Fibroblast of skin of left biceps (primary cell): ENCODE data around the gene MAN1C1.

Experiments
- DNase-seq, 2 experiments: peaks; one replicate each; pipeline ENCODE4 v3.0.0-alpha.2; 2013; ENCODE audit warnings: low read depth in 2 of 2

MAN1C1 gene

DNA sequence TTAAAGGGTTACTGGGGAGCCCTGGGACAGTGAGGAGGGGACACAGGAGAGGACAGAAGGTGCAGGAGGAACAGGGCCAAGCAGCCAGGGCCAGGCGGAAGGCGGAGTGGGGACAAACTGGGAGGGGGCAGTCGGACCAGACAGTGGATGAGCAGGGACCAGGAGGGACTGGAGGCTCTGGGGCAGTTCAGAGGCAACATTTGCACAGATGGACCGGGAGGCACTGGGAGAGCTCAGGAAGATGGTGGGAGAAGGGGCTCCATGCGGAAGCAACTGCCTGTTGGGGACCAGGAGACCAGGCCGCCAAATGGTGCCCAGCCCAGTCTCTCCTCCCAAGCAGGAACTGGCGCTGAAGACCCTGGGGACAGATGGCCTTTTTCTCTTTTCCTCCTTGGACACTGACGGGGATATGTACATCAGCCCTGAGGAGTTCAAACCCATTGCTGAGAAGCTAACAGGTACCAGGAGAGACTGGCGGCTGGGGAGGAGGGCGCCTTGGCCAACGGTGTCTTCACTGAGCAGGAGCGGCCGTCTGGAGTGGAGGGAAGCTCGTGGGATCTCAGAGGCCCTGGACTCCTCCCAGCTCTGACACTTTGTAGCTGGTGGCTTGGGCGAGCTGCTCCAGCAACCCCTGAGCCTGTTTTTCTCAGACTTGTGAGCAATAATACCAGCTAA lies 184.2 kb downstream of the MAN1C1 start:
- no peak for DNase-seq

- DNase-seq, result no peak
These were observed 186.3 kb downstream of the MAN1C1 start for GRCh38 chr1:25802915-25803314.

- DNase-seq, result no peak
These were observed 186.8 kb downstream of the MAN1C1 start for GRCh38 chr1:25803368-25803767.

DNA sequence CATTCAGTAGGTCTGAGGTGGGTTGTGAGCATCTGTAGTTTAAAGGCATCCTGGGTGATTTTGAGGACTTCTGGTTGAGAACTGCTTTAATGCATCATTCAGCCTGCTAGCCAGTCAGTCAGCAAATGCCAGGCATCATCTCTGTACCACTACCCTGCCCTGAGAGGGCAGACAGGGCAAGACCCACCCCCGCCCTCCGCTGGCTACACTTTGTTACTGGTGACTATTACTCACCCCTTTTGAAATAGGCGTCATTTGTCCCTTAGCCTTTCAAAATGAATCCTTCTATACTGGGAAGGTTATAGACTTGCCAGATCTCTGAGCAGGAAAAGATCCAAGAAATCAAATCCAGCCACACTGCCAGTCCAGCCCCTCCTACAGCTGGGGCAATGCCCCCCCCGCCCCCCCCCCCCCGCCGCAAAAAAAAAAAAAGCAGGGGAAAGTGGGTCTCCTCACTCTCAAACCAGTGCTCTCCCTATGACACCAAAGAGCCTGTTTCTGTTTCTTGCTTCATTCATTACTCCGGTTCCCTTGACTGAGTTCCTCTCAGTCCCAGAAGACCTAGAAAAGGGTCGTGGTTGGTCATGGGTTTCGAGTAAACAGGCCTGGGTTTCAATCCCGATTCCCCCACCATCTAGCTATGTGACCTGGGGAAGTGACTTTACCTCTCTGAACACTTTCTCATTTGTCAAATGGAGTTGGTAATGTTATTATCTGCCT lies 187.8 kb downstream of the MAN1C1 start:
- no peak for DNase-seq

DNA sequence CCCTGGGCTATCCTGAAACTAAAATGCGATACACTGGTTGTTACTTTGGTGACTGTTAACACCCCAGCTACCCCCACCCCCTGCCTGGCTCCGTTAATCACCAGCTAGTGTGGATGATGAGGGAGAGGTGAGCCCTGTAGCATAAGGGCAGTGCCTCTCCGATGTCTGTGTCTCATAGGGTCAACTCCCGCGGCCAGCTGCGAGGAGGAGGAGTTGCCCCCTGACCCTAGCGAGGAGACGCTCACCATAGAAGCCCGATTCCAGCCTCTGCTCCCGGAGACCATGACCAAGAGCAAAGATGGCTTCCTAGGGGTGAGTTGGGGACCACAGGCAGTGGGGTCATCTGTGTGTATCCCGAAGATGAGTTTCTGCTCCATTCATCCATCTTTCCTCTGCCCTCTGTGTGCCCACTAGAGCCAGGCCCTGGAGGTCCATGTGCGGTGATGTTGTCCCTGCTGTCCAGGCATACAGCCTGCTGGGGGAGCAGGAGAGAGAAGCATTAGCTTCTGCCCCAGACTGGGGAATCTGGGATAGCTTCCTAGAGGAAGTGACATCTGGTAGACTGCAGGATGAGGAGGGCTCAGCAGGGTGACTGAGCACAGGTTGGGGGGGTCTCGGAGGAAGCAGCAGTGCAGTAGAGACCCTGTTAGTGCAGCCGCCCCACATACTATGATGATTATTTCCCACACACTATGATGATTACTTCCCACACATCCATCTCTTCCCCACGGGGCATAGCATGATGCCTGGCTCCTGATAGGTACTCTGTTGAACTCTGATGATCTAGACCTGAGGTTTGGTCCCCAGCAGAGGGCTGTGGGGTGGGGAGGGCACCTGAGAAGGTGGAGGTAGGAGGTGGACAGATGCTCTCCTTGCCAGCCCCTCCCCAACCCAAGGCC lies 188.6 kb downstream of the MAN1C1 start:
- DNase-seq, result no peak

DNA sequence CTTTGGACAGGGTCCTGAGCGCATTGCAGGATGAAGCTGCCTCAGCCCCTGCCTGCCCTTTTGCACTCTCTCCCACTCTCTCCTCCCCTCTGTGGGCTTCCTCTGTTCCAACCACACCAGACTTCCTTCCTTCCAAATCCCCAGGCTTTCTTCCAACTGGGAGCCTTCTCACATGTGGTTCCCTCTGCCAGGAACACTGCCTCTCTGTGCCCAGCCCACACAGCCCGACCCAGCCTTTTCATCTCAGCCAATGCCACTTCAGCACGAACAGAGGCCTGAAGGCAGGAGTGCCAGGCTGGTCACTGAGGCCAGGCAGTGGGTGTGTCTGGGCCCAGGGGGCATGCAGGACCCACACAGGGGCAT lies 189.3 kb downstream of the MAN1C1 start:
- no peak for DNase-seq

DNA sequence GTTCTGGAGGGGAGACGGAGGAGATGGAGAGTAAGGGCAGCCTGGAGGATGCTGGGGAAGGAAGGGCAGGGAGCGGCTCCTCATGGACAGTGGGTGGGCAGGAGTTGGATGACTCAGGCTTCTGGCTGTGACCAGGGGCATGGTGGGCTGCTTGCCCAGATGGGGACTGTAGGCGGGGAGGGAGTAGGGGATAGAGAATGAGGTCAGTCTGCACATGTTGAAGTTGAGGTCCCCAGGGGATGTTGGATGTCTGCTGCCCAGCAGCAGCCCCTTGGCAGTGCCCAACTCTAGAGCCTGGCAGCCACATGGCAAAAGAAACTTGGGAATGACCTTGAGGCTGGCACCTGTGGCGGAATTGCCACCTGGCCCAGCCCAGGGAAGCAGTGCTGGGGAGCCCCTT lies 189.8 kb downstream of the MAN1C1 start:
- no peak for DNase-seq

GRCh38 chr1:25807480-25808390 lies 191.1 kb downstream of the MAN1C1 start:
- no peak for DNase-seq

DNA sequence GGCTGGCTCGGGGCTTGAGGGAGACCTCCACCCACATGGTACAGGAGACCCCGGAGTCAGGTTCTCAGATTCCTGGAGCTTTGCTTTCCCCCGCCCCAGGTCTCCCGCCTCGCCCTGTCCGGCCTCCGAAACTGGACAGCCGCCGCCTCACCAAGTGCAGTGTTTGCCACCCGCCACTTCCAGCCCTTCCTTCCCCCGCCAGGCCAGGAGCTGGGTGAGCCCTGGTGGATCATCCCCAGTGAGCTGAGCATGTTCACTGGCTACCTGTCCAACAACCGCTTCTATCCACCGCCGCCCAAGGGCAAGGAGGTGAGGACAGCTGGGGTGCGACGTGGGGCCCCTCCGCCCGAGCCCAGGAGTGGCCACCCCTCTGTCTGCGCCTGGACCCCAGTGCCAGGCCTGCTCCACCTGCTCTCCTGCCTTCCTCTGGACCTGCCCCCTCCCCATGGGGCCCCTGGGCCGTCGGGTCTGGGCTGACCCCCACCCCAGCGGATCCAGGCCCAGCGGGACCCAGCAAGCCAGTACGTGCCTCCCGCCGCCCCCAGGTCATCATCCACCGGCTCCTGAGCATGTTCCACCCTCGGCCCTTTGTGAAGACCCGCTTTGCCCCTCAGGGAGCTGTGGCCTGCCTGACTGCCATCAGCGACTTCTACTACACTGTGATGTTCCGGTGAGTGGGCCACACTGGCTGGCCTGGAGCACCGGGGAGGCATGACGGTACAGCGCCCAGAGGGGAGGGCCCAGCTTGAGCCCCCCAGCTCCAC lies 192.1 kb downstream of the MAN1C1 start:
- DNase-seq, result no peak

DNA sequence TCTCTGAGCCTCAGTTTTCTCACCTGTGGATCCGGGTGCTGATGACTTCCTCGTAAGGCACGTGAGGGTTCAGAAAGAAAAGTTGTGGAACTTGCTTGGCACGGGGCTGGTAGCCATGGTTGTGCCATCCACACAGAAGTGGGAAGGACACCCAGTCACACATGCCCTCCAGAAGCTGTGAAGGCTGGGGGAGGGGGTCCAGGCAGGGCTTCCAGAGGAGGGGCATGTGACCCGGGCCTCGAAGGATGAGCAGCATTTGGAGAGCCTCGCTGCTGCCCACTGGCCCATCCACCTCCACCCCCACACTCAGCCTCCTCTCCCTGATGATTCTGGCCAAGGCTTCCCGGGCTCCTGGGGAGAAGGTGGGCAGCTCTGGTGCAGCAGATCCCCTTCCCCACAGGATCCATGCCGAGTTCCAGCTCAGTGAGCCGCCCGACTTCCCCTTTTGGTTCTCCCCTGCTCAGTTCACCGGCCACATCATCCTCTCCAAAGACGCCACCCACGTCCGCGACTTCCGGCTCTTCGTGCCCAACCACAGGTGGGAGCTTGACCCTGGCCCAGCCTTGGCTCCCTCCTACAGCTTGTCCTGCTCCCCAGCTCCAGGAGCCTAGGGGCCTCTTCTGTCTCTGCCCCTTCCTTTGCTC lies 192.8 kb downstream of the MAN1C1 start:
- DNase-seq, result no peak

- no peak for DNase-seq
These were observed 193.3 kb downstream of the MAN1C1 start for GRCh38 chr1:25809929-25810328.

DNA sequence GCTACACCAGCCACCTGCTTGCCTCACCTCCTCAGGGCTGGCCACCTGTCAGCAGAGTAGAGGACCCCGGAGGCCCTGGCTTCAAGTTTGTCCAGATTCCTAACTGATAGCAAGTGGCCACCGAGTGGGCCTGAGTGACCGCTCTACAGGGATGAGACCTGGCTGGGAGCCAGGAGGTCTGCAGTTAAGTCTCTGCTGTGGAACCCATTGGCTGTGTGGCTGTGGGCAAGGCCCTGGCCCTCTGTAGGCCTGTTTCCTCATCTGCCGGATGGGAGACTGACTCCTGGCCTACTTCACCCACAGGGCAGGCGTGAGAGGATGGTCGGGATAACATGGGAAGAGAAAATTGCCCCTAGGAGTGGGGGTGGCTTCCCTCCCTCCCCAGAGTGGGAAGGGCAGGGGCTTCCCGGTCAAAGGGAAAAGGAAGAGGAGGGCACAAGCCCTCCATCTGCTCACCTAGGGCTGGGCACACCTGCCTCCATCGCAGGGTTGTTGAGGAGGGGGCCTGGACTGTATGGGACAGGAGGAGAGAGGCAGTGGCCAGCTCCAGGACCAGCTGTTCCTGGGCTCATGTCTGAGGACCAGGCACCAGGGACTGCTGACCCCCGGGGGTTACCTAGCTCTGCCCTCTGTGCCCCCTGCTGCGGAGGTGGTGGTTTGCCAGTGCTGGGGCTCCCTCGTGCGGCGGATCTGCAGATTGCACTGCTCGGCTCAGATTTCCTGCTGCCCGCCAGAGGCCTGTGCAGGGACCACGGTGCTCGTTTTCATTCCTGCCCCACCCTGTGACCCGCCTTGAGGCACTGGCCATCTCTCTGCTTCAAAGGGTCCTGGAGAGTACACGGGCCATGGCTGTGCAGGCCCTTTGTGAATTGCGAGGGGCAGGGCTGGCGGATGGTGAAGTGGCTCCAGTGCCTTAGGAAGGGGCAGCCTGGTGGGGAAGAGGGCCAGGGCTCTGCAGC lies 194.0 kb downstream of the MAN1C1 start:
- no peak for DNase-seq

GRCh38 chr1:25811384-25812082 lies 194.9 kb downstream of the MAN1C1 start:
- DNase-seq, result no peak

GRCh38 chr1:25813071-25813733 lies 196.6 kb downstream of the MAN1C1 start:
- DNase-seq, result no peak

DNA sequence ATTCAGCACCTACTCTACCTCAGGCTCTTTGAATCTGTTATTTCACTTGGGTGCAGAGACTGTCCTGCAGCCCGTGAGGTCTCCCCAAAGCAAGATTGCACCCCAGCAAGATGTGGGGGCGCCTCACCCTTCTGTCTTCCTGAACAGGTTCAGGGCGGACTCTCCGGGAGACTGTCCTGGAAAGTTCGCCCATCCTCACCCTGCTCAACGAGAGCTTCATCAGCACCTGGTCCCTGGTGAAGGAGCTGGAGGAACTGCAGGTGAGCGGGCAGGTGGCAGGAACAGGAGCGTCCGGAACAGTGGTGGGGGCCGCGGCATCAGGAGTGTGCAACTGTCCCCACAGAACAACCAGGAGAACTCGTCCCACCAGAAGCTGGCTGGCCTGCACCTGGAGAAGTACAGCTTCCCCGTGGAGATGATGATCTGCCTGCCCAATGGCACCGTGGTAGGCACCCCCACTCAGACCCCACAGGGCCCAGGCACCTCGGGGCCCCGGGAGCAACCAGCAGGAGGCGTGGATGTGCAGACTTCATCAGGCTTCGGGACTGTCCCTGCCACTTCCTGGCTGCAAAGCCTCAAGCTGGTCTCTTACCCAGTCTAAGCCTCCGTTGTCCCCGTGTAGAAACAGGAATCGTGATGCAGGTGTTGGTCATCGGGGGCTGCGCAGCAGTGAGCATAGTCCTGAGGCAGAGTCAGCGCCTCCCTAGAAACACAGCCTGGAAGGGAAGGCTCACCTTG lies 197.3 kb downstream of the MAN1C1 start:
- DNase-seq, result no peak

- no peak for DNase-seq
These were observed 198.0 kb downstream of the MAN1C1 start for GRCh38 chr1:25814549-25815087.
